Calu3 (cell line): ENCODE data around the gene PRICKLE1. TPM values are rescaled to one million over a fixed set of nuclear protein-coding genes. Genes with fewer than 3 reads are reported as not detected.

Source experiments
- BruUV-seq: library from RNA; stranded (reverse); fragments of 400-500 nt; replicated peaks from 2 replicates; lab custom pipeline; 2021; lab: Mats Ljungman, UMichigan
- CTCF ChIA-PET: fragments of 300-600 bp; sonication (Branson Sonifier 250); formaldehyde crosslinking; loops from one replicate; lab custom pipeline; 2022; ENCODE audit warnings: antibody characterized with exemption; lab: Charles Lee
- DNase-seq: peaks from one replicate; pipeline ENCODE4 v3.0.0; 2022
- H3K27ac Mint-ChIP-seq: one replicate; pipeline ENCODE4 v1.8.0; 2022; ENCODE audit warnings: mixed read lengths; ENCODE audit not compliant: unreplicated experiment
- H3K27me3 Mint-ChIP-seq: one replicate; pipeline ENCODE4 v1.8.0; 2022; ENCODE audit warnings: mixed read lengths; ENCODE audit not compliant: unreplicated experiment
- H3K36me3 Mint-ChIP-seq: one replicate; pipeline ENCODE4 v1.8.0; 2022; ENCODE audit warnings: mild to moderate bottlenecking, moderate library complexity, mixed read lengths; ENCODE audit not compliant: insufficient read depth, unreplicated experiment
- H3K4me1 Mint-ChIP-seq: one replicate; pipeline ENCODE4 v1.8.0; 2022; ENCODE audit warnings: mild to moderate bottlenecking, low read depth, mixed read lengths; ENCODE audit not compliant: unreplicated experiment
- H3K4me3 Mint-ChIP-seq: one replicate; pipeline ENCODE4 v1.8.0; 2022; ENCODE audit warnings: mild to moderate bottlenecking, low read depth, moderate library complexity, mixed read lengths; ENCODE audit not compliant: unreplicated experiment
- H3K9me3 Mint-ChIP-seq: one replicate; pipeline ENCODE4 v1.8.0; 2022; ENCODE audit warnings: low read depth, mixed read lengths; ENCODE audit not compliant: unreplicated experiment
- intact Hi-C: fragments of 100-400 bp; cut with micrococcal nuclease; formaldehyde crosslinking; loops from one replicate; pipeline ENCODE4 v1.10.0; 2022; ENCODE audit not compliant: unreplicated experiment
- total RNA-seq: library from RNA; stranded (reverse); gene quantifications from 2 replicates; pipeline ENCODE4 v1.2.3, GENCODE V29; 2022
- TF ChIP-seq, protein P1 (sequence below): fragments of 200-600 bp; IDR thresholded peaks from one replicate; pipeline ENCODE4 v1.8.0; 2022; ENCODE audit warnings: antibody characterized with exemption; ENCODE audit not compliant: unreplicated experiment

The PRICKLE1 gene
- total RNA-seq, 1 experiment from 2014 or later: 12.7 TPM

DNA sequence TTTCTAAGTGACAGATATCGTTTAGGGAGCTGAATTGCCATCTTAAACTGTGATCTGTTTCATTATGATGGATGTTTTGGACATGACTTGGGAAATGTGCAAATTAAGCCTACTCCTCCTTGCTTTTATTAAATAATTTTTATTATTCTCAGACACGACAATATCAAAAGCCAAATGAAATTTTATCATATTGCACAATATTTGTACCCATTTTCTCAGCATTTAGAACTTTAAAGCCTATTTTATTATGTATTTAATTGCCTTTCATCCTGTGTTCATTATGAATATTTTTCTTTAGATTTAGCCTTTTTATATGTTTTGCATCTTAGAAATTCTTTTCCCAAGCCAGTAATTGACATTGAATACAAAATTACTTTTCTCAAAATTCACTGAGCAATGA, 160.7 kb downstream of the PRICKLE1 start:
- no peaks in the 10 kb centered on the region for H3K27me3 Mint-ChIP-seq
- H3K27ac Mint-ChIP-seq: no peak overlapping the region
- TF ChIP-seq, protein P1, sequence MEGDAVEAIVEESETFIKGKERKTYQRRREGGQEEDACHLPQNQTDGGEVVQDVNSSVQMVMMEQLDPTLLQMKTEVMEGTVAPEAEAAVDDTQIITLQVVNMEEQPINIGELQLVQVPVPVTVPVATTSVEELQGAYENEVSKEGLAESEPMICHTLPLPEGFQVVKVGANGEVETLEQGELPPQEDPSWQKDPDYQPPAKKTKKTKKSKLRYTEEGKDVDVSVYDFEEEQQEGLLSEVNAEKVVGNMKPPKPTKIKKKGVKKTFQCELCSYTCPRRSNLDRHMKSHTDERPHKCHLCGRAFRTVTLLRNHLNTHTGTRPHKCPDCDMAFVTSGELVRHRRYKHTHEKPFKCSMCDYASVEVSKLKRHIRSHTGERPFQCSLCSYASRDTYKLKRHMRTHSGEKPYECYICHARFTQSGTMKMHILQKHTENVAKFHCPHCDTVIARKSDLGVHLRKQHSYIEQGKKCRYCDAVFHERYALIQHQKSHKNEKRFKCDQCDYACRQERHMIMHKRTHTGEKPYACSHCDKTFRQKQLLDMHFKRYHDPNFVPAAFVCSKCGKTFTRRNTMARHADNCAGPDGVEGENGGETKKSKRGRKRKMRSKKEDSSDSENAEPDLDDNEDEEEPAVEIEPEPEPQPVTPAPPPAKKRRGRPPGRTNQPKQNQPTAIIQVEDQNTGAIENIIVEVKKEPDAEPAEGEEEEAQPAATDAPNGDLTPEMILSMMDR: no peak
- H3K4me1 Mint-ChIP-seq: no peaks in the 10 kb centered on the region
- H3K36me3 Mint-ChIP-seq: peaks cover 6% of the 10 kb centered on the region
- CTCF ChIA-PET: no interaction called here
- DNase-seq: no peak
- no TSS peak for BruUV-seq
- no peak overlapping the region for H3K4me3 Mint-ChIP-seq
- no peaks in the 10 kb centered on the region for H3K9me3 Mint-ChIP-seq
- intact Hi-C loops: no loop called here

DNA sequence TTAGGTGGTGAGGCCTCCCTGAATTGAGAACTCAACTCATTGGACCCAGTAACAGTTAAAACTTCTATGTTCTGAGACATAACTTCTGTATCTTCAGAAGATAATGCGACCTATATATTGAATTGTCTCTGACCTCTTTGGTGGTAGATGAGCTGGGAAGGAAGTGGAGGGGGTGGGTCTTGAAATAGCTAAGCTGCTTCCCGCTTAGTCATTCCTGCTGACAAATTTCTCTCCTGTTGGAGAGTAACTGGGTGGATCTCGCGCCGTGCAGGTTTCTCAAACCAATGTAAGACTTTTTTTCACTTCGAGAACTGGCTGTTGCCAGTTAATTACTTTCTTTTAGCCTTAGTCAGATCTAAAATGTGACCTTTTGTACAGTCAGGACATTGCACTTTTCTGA, 162.8 kb downstream of the PRICKLE1 start:
- Mint-ChIP-seq H3K36me3 (no peaks in the 10 kb centered on the region), H3K4me3 (no peak overlapping the region), H3K27me3 (no peaks in the 10 kb centered on the region), H3K9me3 (no peaks in the 10 kb centered on the region), H3K4me1 (no peaks in the 10 kb centered on the region), H3K27ac (no peak overlapping the region)
- TF ChIP-seq, protein P1: no peak
- no TSS peak for BruUV-seq
- intact Hi-C loops: no loop called here
- CTCF ChIA-PET: no interaction called here
- no peak for DNase-seq

DNA sequence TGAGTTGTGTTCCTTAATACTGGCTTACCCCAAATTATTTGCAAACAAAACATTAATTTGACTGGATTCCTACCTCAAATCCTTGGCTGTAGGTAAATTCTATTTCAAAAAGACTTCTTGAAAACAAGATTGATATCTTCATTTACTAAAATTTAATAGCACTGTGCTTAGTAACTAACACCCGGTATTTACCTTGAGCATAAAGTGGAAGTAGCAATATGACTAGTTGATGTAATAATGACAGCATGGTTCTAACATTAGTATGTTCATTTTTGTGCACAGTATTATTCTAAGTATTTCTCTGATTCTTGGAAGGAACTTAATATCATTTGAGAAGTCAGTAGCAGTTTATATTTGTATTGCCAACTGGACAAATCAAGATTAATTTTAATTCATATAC, 166.8 kb downstream of the PRICKLE1 start:
- DNase-seq: no peak
- H3K27ac Mint-ChIP-seq: no peak overlapping the region
- H3K27me3 Mint-ChIP-seq: no peaks in the 10 kb centered on the region
- H3K9me3 Mint-ChIP-seq: no peaks in the 10 kb centered on the region
- intact Hi-C loops: no loop called here
- CTCF ChIA-PET: no interaction called here
- H3K4me3 Mint-ChIP-seq: no peak overlapping the region
- TF ChIP-seq, protein P1: no peak
- no peaks in the 10 kb centered on the region for H3K4me1 Mint-ChIP-seq
- H3K36me3 Mint-ChIP-seq: no peaks in the 10 kb centered on the region
- BruUV-seq: no TSS peak

DNA sequence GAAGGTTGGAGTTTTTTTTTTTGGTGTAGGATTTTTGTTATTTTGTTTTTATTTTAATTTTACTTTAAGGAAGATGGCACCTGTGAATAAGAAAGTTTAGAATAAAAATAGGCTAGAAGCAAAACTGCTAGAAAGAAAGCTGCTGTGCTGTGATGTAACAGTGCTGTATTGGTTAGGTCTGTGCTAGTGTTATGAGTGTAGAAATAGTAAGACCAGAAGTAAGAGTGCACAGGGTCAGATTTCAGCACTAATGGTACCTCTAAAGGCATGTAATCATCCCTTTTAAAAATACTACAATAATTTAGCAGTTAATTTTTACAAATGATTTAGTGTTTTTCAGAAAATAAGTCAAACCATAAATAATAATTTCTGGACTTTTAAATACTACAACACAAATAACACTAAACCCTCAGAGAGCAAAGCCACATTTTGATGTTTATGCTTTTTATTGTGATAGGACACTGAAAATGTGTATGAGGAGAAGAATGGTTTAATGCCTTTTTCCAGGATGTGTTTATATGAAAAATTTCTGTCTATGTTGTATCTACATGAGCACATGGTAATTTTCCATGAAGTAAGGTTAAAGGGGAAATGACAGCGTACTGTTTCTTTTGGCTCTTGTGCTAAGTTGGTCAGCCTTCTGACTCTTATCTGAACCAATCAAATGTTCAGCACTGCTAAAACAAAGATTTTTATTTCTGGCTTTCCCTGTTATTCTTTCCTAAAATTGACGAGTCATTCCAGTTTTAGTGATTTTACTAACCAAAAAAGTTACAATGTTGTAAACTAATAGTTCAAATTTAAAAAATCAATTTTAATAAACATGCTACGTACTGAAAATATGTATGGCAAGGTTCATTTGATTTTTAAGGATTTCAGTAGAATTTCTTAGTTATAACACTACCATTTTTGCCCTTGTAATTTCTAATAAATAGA, 167.4 kb downstream of the PRICKLE1 start:
- intact Hi-C loops: no loop called here
- no peaks in the 10 kb centered on the region for H3K36me3 Mint-ChIP-seq
- no TSS peak for BruUV-seq
- no peaks in the 10 kb centered on the region for H3K27me3 Mint-ChIP-seq
- no peak overlapping the region for H3K4me3 Mint-ChIP-seq
- peaks cover 2% of the 10 kb centered on the region for H3K4me1 Mint-ChIP-seq
- no peak for DNase-seq
- no peaks in the 10 kb centered on the region for H3K9me3 Mint-ChIP-seq
- TF ChIP-seq, protein P1: no peak
- H3K27ac Mint-ChIP-seq: no peak overlapping the region
- CTCF ChIA-PET: no interaction called here
